CD14-positive monocyte (primary cell): ENCODE measurements around the gene OCIAD2. TPM values are rescaled to one million over a fixed set of nuclear protein-coding genes. Genes with fewer than 3 reads are reported as not detected.
"Not testable (repeated sequence)": the region's sequence is repeated elsewhere in the genome, so short reads cannot be mapped to it uniquely, and the experiment has no call there.

Experiments
- DNase-seq, 3 donors: peaks; one replicate each; pipeline ENCODE4 v3.0.0-alpha.2; 2011 to 2022
- H2AFZ ChIP-seq: 2 replicates; pipeline ENCODE4 v1.6.0; 2012; ENCODE audit warnings: mild to moderate bottlenecking, low read depth, low read length, inconsistent platforms; ENCODE audit not compliant: insufficient read depth, poor library complexity, severe bottlenecking
- H3K27ac ChIP-seq, 2 donors: 1 replicate in 1 of 2; 2 replicates in 1 of 2; pipeline ENCODE4 v1.5.1; 2012 to 2013; ENCODE audit warnings: low read length in 2 of 2, control low read depth in 1 of 2, inconsistent platforms in 1 of 2, low read depth in 1 of 2, mild to moderate bottlenecking in 1 of 2
- H3K27me3 ChIP-seq, 2 donors: one replicate each; pipeline versions ENCODE4 v1.6.0 to v1.6.1; 2011 to 2013; ENCODE audit warnings: low read length in 2 of 2; ENCODE audit not compliant: control insufficient read depth in 2 of 2, insufficient read depth in 2 of 2
- H3K36me3 ChIP-seq, 2 donors: replicated peaks in 1 of 2; 1 replicate in 1 of 2; 2 replicates in 1 of 2; pipeline versions ENCODE4 v1.5.1 to v1.6.1; 2012 to 2013; ENCODE audit warnings: low read length in 2 of 2, control low read depth in 1 of 2, inconsistent platforms in 1 of 2, mild to moderate bottlenecking in 1 of 2; ENCODE audit not compliant: insufficient read depth in 2 of 2, control insufficient read depth in 1 of 2
- H3K4me1 ChIP-seq, 2 donors: 1 replicate in 1 of 2; 2 replicates in 1 of 2; pipeline versions ENCODE4 v1.5.1 to v1.6.1; 2012 to 2013; ENCODE audit warnings: low read length in 2 of 2, control low read depth in 1 of 2, inconsistent platforms in 1 of 2, mild to moderate bottlenecking in 1 of 2, moderate library complexity in 1 of 2; ENCODE audit not compliant: insufficient read depth in 2 of 2, control insufficient read depth in 1 of 2
- H3K4me2 ChIP-seq: replicated peaks from 2 replicates; pipeline ENCODE3; 2012; ENCODE audit warnings: low read length, moderate library complexity, mild to moderate bottlenecking; ENCODE audit not compliant: poor library complexity, severe bottlenecking; ENCODE audit errors: extremely low read depth
- H3K4me3 ChIP-seq, 3 experiments: fragments of 200-600 bp in 1 of 3; sonication (generic) in 1 of 3; replicated peaks in 1 of 3; 1 replicate in 2 of 3; 2 replicates in 1 of 3; pipeline ENCODE4 v1.5.1; 2011 to 2013; ENCODE audit warnings: low read length in 3 of 3, mild to moderate bottlenecking in 3 of 3, control low read depth in 2 of 3, low read depth in 2 of 3, inconsistent platforms in 1 of 3, moderate library complexity in 1 of 3
- H3K79me2 ChIP-seq: 2 replicates; pipeline ENCODE4 v1.6.0; 2012; ENCODE audit warnings: mild to moderate bottlenecking, control low read depth, inconsistent platforms, low read length, moderate library complexity; ENCODE audit not compliant: insufficient read depth
- H3K9ac ChIP-seq: 2 replicates; pipeline ENCODE4 v1.6.0; 2017; ENCODE audit warnings: low read length, mild to moderate bottlenecking; ENCODE audit not compliant: insufficient read depth, poor library complexity, severe bottlenecking
- H3K9me3 ChIP-seq, 2 donors: replicated peaks in 1 of 2; 1 replicate in 1 of 2; 2 replicates in 1 of 2; pipeline versions ENCODE4 v1.5.1 to v1.6.1; 2012 to 2013; ENCODE audit warnings: low read length in 2 of 2, control low read depth in 1 of 2; ENCODE audit not compliant: control insufficient read depth in 1 of 2, insufficient read depth in 1 of 2
- H4K20me1 ChIP-seq: 2 replicates; pipeline ENCODE4 v1.6.0; 2012; ENCODE audit warnings: mild to moderate bottlenecking, low read length, control low read depth, moderate library complexity; ENCODE audit not compliant: insufficient read depth
- H3K27ac Mint-ChIP-seq, 7 donors: one replicate each; pipeline ENCODE4 v1.8.0; 2020; ENCODE audit warnings: mild to moderate bottlenecking in 7 of 7, mixed read lengths in 7 of 7, moderate library complexity in 6 of 7, inconsistent platforms in 2 of 7
- H3K27me3 Mint-ChIP-seq, 3 donors: one replicate each; pipeline ENCODE4 v1.8.0; 2021 to 2022; ENCODE audit warnings: low read depth in 3 of 3, mild to moderate bottlenecking in 3 of 3, mixed read lengths in 3 of 3, moderate library complexity in 3 of 3, inconsistent platforms in 1 of 3
- H3K36me3 Mint-ChIP-seq, 2 donors: one replicate each; pipeline ENCODE4 v1.8.0; 2020; ENCODE audit warnings: mixed read lengths in 2 of 2, inconsistent platforms in 1 of 2, mild to moderate bottlenecking in 1 of 2
- H3K4me1 Mint-ChIP-seq: one replicate; pipeline ENCODE4 v1.8.0; 2020; ENCODE audit warnings: mild to moderate bottlenecking, mixed read lengths
- H3K4me3 Mint-ChIP-seq, 2 donors: one replicate each; pipeline ENCODE4 v1.8.0; 2020; ENCODE audit warnings: mild to moderate bottlenecking in 2 of 2, mixed read lengths in 2 of 2, moderate library complexity in 1 of 2
- H3K9me3 Mint-ChIP-seq, 7 donors: one replicate each; pipeline ENCODE4 v1.8.0; 2020 to 2022; ENCODE audit warnings: mixed read lengths in 7 of 7, mild to moderate bottlenecking in 6 of 7, moderate library complexity in 6 of 7, inconsistent platforms in 2 of 7
- WGBS: methylation state at CpG from one replicate; pipeline ENCODE4 v1.1.5; 2013; ENCODE audit warnings: missing lambda C conversion rate; ENCODE audit not compliant: insufficient coverage; 5-methylcytosine and 5-hydroxymethylcytosine counted together
- intact Hi-C, 2 donors: fragments of 100-400 bp; cut with micrococcal nuclease; formaldehyde crosslinking; loops; one replicate each; pipeline versions ENCODE4 v1.15.0 to v1.15.1; 2023
- polyA plus RNA-seq, 3 donors: library from polyadenylated mRNA; depleted of rRNA in 1 of 3; unstranded in 2 of 3; stranded (reverse) in 1 of 3; fragments of 300-500 nt in 2 of 3; fragments of >200 nt in 1 of 3; fragmentation: Illumina TruSeq in 2 of 3; gene quantifications; 1 replicate in 2 of 3; 2 replicates in 1 of 3; pipeline ENCODE4 v1.2.3, GENCODE V29; 2012 to 2021
- TF ChIP-seq, protein P1 (sequence below): fragments of 200-600 bp; IDR thresholded peaks from one replicate; pipeline ENCODE4 v1.8.0; 2022; ENCODE audit warnings: antibody characterized with exemption, mild to moderate bottlenecking

The OCIAD2 gene
- polyA plus RNA-seq, 3 donors: 2.1 to 3.1 (median 2.9) TPM

DNA sequence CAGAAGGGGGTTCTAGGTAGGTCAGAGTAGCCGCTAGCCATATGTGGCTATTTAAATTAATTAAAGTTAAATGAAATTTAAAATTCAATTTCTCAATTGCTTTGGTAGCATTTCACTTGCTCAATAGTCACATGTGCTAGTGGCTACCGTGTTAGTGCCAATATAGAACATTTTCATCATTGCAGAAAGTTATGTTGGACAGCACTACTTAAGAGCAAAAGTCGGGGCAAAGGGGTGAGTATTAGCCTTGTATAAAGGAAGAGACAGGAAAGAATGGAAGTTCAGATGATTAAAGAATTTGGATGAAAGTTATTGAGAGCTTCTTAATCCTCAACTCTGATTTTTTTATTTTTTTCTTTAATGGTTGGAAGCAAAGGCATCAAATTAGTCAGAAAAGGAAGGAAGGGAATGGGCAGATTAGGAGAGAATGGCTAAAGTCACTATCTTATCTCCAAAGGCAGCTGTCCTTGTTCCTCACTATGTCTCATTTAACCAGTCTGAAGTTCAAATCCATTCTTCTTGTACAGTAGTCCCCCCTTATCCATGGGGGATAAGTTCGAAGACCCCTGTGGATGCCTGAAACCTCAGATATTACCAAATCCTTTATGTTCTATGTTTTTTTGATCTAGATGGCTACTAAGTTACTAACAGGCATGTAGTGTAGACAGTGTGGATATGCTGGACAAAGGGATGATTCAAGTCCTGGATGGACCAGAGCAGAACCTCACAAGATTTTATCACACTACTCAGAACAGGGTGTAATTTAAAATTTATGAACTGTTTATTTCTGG is 52.8 kb downstream of the OCIAD2 start:
- Mint-ChIP-seq H3K36me3 (peaks cover 58 to 60% of the 10 kb centered on the region in 2 donors), H3K27ac (peak overlapping the region in 1 of 7 donors; percentile 54), H3K9me3 (no peaks in the 10 kb centered on the region), H3K4me3 (no peak overlapping the region), H3K27me3 (peaks cover 0 to 1% (median 0%) of the 10 kb centered on the region in 3 donors), H3K4me1 (peaks cover 6% of the 10 kb centered on the region)
- no CpG with 5 or more reads among the region's 4 CpGs for WGBS
- DNase-seq: no peak
- no peak overlapping the region for H3K4me3 ChIP-seq
- intact Hi-C loops: no loop called here
- H3K79me2 ChIP-seq: no peaks in the 10 kb centered on the region
- TF ChIP-seq, protein P1, sequence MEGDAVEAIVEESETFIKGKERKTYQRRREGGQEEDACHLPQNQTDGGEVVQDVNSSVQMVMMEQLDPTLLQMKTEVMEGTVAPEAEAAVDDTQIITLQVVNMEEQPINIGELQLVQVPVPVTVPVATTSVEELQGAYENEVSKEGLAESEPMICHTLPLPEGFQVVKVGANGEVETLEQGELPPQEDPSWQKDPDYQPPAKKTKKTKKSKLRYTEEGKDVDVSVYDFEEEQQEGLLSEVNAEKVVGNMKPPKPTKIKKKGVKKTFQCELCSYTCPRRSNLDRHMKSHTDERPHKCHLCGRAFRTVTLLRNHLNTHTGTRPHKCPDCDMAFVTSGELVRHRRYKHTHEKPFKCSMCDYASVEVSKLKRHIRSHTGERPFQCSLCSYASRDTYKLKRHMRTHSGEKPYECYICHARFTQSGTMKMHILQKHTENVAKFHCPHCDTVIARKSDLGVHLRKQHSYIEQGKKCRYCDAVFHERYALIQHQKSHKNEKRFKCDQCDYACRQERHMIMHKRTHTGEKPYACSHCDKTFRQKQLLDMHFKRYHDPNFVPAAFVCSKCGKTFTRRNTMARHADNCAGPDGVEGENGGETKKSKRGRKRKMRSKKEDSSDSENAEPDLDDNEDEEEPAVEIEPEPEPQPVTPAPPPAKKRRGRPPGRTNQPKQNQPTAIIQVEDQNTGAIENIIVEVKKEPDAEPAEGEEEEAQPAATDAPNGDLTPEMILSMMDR: no peak
- no peak overlapping the region for H3K27ac ChIP-seq
- H3K27me3 ChIP-seq: no peaks in the 10 kb centered on the region
- H3K9ac ChIP-seq: no peak overlapping the region
- H2AFZ ChIP-seq: no peak overlapping the region
- peaks cover 48 to 80% of the 10 kb centered on the region in 2 donors for H3K36me3 ChIP-seq
- no peaks in the 10 kb centered on the region for H4K20me1 ChIP-seq
- no peaks in the 10 kb centered on the region for H3K4me1 ChIP-seq
- no peak overlapping the region for H3K4me2 ChIP-seq
- no peaks in the 10 kb centered on the region for H3K9me3 ChIP-seq

DNA sequence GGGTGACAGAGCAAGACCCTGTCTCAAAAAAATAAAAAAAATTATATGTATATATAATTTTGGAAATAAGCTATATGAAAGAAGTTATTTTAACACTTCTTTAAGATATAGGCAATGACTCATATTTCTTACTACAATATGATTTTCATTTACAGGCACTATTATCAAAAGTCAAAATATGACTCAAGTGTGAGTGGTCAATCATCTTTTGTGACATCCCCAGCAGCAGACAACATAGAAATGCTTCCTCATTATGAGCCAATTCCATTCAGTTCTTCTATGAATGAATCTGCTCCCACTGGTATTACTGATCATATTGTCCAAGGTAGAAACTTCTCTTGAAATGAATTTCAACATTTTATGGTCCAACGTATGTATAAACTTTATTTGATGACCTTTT is 54.9 kb downstream of the OCIAD2 start:
- TF ChIP-seq, protein P1: no peak
- Histone ChIP-seq H3K4me3 (no peak overlapping the region), H3K4me1 (no peaks in the 10 kb centered on the region), H3K27ac (no peak overlapping the region), H2AFZ (no peak overlapping the region), H3K9me3 (no peaks in the 10 kb centered on the region), H3K4me2 (no peak overlapping the region), H3K27me3 (no peaks in the 10 kb centered on the region), H3K36me3 (peaks cover 44 to 80% of the 10 kb centered on the region in 2 donors), H3K79me2 (no peaks in the 10 kb centered on the region), H3K9ac (no peak overlapping the region), H4K20me1 (peaks cover 2% of the 10 kb centered on the region)
- Mint-ChIP-seq H3K27me3 (no peaks in the 10 kb centered on the region), H3K4me1 (peaks cover 3% of the 10 kb centered on the region), H3K9me3 (no peaks in the 10 kb centered on the region), H3K27ac (no peak overlapping the region), H3K4me3 (no peak overlapping the region), H3K36me3 (peaks cover 51 to 56% of the 10 kb centered on the region in 2 donors)
- intact Hi-C loops: no loop called here
- WGBS: no CpG with 5 or more reads among the region's 1 CpG
- DNase-seq: no peak

DNA sequence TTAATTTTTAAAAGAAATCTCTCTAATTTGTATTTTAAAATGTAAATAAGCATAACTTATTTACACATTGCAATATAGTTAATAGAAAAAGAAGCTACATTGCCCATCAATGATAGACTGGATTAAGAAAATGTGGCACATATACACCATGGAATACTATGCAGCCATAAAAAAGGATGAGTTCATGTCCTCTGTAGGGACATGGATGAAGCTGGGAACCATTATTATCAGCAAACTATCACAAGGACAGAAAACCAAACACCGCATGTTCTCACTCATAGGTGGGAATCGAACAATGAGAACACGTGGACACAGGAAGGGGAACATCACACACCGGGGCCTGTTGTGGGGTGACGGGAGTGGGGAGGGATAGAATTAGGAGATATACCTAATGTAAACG is 57.8 kb downstream of the OCIAD2 start:
- H3K4me1 ChIP-seq, H3K27me3 ChIP-seq, H3K9me3 Mint-ChIP-seq, H4K20me1 ChIP-seq, H3K9me3 ChIP-seq, intact Hi-C loops, H3K4me1 Mint-ChIP-seq, H3K4me3 Mint-ChIP-seq, H3K27ac ChIP-seq, H3K4me2 ChIP-seq, H3K27me3 Mint-ChIP-seq, DNase-seq, H2AFZ ChIP-seq, H3K79me2 ChIP-seq, H3K9ac ChIP-seq, H3K4me3 ChIP-seq: not testable (repeated sequence)
- Mint-ChIP-seq H3K36me3 (peaks cover 66 to 69% of the 10 kb centered on the region in 2 donors), H3K27ac (peak overlapping the region in 1 of 7 donors; percentile 37)
- H3K36me3 ChIP-seq: peaks cover 66 to 91% of the 10 kb centered on the region in 2 donors
- no CpG with 5 or more reads among the region's 6 CpGs for WGBS
